Dedifferentiated amniotic fluid mesenchymal stem cell (primary cell): ENCODE results near the gene RGN.
A peak's percentile ranks its signal among the peaks of the same experiment; 100 is the strongest.
"Not testable (repeated sequence)": the region's sequence is repeated elsewhere in the genome, so short reads cannot be mapped to it uniquely, and the experiment has no call there.

Experiments
- DNase-seq: peaks from one replicate; pipeline ENCODE4 v3.0.0-alpha.2; 2016; ENCODE audit errors: extremely low spot score

Gene RGN

DNA sequence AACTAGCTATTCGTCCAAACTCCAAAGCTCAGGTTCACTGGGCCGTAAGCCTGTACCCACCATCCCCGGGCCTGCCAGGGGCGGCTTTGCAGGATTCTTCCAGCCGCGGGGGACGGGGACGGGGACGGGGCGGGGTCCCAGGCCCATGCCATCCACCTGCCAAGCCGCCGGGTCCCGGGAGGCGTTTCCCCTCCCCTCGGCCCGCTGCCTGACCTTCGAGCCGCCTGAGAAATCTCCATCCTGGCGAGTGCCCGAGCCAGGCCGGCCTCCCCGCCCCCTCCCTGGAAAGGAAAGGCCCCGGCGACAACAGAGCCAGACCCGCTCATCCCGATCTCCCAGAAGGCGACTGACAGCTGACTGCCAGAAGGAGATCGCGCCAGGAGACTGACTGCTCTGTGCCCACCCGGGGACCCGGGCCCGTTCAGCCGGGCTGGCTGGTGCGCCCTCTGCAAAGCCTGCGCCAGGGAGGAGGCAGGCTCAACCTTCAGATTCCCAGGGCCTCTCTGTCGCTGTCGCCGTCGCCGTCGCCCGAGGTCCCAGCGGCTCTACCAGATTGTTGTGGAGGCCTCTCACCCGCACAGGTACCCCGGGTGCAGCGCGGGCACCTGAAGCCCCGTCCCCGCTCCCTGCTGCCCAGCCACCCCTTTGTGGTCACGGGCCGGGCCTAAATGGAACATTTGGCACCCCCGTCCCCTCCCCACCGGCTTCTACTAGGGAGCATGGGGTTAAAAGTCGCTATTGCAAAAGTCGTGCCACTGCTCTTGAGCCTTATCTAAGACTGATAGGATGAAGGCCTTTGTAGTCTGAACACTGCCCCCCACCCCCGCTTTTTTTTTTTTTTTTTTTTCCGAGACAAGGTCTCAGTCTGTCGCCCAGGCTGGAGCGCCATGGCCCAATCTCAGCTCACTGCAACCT lies at the start of gene RGN:
TSS of gene RGN (plus strand) at position 315 of the 915 bp plus-strand sequence. CDS start 2,702 bp downstream, outside the sequence.
- no peak for DNase-seq

DNA sequence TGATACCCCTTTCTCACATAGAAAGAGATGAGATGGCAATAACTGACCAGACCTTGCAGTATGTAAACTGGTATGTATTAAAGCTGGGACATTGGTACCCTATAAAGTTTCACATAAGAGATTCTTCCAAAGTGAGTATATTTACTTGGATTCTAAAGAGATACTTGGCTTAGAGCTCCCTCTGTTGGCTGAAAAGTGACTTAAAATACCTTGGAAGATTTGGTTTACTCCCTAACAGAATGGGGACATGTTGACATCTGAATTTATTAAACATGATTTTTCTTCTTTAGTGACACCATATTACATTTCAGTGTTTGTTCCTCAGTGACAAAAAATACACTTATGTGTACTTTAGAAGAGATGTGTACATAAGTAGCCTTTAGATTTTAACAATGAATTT lies 47.9 kb upstream of the RGN start:
- peak; percentile 83 for DNase-seq

- no peak for DNase-seq
Observed at GRCh38 chrX:47047989-47048388, 30.3 kb upstream of the RGN start.

- no peak for DNase-seq
Observed at GRCh38 chrX:47059142-47059874, 18.9 kb upstream of the RGN start.

DNA sequence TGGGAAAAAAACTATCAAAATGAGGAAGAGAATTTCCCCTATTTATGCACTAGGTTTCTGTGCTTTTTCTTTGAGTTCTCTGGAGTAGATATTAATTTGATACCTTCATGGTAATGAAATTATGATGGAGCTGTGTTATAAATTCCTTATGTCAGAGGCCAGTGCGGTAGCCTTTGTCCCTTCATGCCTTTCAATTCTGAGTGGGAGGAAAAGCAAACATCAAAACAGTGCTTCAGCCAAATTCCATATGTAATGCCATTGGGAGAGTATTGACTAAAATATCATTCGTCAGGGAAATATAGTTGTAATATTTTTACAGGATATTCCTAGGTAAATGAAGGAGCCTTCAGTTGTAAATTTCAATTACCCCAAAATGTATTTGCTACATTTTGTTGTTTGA lies 17.5 kb upstream of the RGN start:
- DNase-seq = no peak

- DNase-seq = no peak
Observed at GRCh38 chrX:47061238-47061919, 16.9 kb upstream of the RGN start.

DNA sequence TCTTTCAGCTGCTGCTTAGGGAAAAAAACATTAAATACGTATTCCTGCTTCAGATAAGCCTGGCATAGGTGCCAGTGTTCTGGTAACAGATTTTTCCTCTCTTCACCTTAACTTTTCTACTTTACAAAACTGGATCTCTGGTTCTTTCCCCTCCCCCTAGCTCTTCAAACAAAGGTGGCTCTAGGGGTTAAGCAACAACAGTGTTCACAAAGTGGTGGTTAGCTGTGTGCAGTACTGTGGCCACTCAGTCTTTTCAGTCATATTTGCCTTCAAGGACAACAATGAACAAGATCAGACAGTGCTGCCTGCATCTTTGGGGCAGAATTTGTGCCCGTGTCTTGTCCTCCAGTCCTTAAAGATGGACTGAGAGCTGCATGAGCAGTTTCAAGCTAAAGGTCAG lies 15.1 kb upstream of the RGN start:
- DNase-seq = no peak

DNA sequence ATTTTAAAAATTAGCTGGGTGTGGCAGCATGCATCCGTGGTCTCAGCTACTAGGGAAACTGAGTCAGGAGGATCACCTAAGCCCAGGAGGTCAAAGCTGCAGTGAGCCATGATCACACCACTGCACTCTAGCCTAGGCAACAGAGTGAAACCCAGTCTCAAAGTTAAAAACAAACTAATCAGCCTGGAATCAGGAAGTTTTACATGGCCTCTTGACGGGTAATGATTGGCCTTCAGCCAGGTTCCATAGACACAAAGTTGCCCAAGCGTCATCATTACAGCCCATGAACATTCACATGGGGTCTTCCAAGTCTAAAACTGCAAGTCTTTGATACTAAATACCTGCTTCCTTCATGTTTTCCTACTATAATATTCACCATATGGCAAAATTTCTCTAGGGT lies 10.0 kb upstream of the RGN start:
- DNase-seq = no peak

DNA sequence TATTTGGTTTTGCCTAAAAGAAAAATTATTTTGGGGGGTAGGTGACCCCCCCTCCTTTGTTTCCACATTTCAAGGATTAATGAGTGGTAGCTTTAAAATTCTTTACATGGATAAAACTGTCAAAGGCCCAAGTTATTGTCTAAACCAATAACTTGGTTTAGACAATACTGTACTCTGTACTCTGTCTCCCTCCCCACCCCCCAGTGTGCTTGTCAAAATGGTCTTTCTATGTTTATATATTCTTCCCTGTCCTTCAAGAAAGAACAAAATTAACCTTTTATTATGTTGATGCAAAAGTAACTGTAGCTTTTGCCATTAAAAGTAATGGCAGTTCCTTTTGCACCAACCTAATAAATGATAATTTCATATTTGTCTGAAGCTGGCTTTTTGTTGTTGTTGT lies 9.5 kb upstream of the RGN start:
- no peak for DNase-seq

- DNase-seq = no peak
Observed at GRCh38 chrX:47080215-47080914, 2.1 kb downstream of the RGN start.

- no peak for DNase-seq
Observed at GRCh38 chrX:47080915-47081236, 2.6 kb downstream of the RGN start.

- no peak for DNase-seq
Observed at GRCh38 chrX:47091149-47091775, 13.0 kb downstream of the RGN start.

DNA sequence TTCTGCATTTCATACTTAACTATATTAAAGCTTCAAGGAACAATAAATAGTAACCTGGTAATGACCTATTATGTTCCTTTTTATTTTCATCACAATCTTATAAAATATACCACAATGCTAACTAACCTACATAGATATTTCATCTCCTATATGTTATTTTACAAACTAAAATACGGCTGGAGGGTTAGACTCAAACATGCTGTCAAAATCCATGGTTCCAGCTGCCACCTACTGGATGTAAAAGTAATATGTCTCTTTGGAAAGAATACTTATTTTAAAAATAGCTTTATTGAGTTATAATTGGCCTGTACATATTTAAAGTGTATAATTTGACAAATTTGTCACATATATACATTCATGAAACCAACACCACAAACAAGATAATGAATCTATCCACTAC lies 15.0 kb downstream of the RGN start:
- peak; percentile 48 for DNase-seq

GRCh38 chrX:47093860-47094259 lies 15.6 kb downstream of the RGN start:
- no peak for DNase-seq

DNA sequence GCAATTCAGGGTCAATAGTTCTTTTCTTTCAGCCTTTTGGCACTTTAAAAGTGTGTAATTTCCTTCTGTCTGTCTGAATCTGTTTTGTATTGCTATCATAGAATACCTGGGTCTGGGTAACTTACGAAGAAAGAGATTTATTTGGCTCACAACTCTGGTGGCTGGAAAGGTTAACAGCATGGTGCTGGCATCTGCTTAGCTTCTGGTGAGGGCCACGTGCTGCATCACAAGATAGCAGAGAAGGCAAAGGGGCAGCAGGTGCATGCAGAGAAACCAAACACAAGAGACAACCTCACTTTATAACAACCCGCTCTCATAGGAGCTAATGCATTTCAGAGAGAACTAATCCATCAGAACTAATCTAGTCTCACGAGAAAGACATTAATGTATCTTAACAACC lies 18.8 kb downstream of the RGN start:
- no peak for DNase-seq

DNA sequence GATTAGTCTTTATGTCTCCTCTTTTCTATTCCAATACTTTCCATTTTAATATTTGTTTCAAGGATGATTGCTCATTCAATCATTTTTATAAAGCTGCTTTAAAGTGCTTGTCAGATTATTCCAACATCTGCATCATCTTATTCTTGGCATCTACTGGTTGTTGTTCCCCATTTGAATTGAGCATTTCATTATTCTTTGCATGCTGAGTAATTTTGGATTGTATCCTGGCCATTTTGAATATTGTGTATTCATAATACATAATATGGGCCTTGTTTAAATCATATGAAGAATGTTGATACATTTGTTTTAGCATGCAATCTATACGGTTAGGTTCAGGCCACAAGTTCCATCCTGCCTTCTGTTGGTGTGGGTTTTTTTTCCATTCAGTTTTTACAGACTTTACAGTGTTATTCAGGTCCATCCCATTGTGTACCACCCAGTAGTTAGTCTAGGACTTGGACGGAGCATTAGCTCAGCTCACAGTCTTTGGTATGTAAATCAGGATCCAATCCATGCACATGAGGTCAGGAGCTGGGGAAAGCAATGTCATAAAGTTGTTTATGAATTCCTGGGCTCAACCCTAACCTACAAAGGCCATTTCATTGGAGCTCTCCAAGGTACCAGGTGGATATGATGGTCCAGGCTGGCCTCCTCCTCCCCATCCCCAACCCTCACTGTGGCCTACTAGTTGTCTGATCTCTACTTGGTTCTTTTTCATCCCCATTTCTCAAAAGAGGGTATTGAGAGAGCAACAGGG lies 20.3 kb downstream of the RGN start:
- no peak for DNase-seq

- DNase-seq = no peak
Observed at GRCh38 chrX:47101206-47101605, 23.0 kb downstream of the RGN start.

GRCh38 chrX:47110936-47111615 lies 32.8 kb downstream of the RGN start:
- DNase-seq = not testable (repeated sequence)

DNA sequence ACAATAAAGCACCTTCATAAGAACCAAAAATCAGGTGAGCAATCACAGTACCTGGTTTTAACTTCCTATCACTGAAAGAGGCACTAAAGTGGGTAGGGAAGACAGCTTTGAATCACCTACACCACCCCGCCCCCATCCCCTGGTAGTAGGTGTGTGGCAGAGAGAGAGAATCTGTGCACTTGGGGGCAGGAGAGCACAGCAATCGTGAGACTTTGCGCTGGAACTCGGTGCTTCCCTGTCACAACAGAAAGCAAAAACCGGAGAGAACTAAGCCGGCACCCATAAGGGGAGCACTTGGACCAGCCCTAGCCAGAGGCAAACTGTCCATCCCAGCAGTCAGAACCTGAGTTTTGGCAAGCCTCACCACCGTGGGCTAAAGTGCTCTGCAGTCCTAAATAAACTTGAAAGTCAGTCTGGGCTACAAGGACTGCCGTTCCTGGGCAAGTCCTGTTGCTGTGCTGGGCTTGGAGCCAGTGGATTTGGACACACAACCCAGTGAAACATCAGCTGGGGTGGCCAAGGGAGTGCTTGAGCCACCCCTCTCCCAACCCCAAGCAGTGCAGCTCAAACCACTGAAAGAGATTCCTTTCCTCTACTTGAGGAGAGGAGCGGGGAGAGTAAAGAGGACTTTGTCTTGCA lies 34.2 kb downstream of the RGN start:
- DNase-seq = no peak
